ENCODE data around the gene S1PR5.

- TF ChIP-seq CTCF (optimal IDR thresholded peaks at IDR 0.05 in 1 of 3, IDR thresholded peaks at IDR 0.05 in 1 of 3, conservative IDR thresholded peaks at IDR 0.05 in 1 of 3; ENCODE audit: extremely low read depth in 1 of 3, insufficient read depth in 2 of 3, low read length in 3 of 3): no peak
- TF ChIP-seq EZH2 (IDR thresholded peaks at IDR 0.05; ENCODE audit: low read length): no peak
Measured at GRCh38 chr19:10500247-10500592, 17.0 kb downstream of the S1PR5 start.
